Stimulated activated CD8-positive, alpha-beta memory T cell treated with anti-CD3 and anti-CD28 coated beads, Interleukin-2, amount 100 ng/mL, for 1 hour (primary cell): ENCODE measurements around the gene LEO1.

Experiments
- DNase-seq, 2 donors: peaks; one replicate each; pipeline ENCODE4 v3.0.0-alpha.2; 2020; ENCODE audit warnings: low read depth in 2 of 2

Gene LEO1

GRCh38 chr15:51931638-51932037 is 39.9 kb downstream of the LEO1 start:
- no peak for DNase-seq

GRCh38 chr15:51931016-51931415 is 40.6 kb downstream of the LEO1 start:
- no peak for DNase-seq

DNA sequence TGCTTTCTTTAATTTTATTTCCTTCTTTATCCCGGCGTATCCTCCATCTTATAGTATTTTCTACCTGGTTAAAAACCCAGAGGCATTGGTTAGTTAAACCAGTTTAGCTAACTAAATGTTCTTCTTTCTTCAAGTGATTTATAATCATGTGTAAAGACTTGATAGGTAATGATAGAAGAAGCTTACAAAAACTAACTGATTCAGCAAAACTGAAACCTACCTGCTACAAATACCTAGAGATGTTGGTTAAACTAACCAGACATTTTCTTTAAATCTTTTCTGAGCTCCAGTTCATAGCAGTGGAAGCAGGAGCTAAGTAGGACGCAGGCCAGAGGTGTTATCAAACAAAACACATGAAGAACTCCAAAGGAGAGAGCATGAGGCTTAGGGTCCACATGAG is 44.8 kb downstream of the LEO1 start:
- DNase-seq: no peak

- no peak for DNase-seq
These were observed 47.2 kb downstream of the LEO1 start for GRCh38 chr15:51924156-51925068.

GRCh38 chr15:51917493-51917892 is 54.1 kb downstream of the LEO1 start:
- no peak for DNase-seq

DNA sequence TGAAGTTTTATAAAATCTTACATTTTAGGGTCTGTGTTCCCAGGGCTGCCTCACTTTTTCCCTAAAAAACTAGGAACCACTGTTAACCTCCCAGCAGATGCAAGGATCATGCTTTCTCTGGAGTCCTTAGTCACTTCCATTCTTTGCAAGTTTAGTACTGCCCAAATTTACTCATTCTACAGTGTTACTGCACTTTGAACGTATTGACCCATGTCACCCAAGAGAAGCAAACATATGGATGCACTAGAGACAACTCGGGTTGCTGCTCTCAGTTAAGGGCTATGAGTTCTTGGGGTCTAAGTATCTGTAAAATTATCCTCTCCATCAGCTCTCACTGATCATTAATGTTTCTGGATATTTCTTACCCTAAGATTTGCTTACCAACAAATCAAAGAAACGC is 59.0 kb downstream of the LEO1 start:
- DNase-seq: no peak

GRCh38 chr15:51909584-51909983 is 62.0 kb downstream of the LEO1 start:
- no peak for DNase-seq

- no peak for DNase-seq
These were observed 63.3 kb downstream of the LEO1 start for GRCh38 chr15:51908316-51908715.

DNA sequence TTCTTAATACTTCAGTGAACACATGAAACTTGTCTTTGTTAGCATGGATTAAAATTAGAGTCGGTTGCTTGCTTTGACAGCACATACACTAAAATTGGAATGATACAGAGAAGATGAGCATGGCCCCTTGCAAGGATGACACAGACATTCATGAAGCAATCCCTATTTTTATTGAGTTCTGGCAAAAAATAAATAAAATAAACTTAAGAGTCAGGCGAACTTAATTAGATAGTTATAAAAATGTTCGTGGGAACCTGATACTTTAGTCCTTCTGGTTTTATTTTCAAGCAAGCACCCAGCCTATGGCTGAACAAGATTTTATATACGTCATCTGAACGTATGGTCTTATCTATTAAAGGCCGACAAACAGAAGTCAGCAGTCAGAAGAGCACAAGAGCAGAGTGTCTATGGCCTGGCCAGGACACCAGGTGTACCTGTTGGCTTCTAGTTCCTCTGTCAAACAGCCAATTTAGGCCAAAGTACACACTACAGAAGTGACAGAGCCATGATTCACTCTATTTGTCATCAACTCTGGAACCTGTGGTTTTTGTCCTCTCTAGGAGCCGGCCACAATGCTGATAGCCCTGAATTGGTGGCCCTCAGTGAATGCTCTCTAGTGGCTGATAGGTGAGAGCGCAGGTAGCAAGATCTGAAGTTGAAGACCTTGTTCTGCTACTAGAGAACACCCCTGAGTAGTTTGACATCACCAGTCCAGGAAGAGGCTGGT is 64.3 kb downstream of the LEO1 start:
- no peak for DNase-seq

DNA sequence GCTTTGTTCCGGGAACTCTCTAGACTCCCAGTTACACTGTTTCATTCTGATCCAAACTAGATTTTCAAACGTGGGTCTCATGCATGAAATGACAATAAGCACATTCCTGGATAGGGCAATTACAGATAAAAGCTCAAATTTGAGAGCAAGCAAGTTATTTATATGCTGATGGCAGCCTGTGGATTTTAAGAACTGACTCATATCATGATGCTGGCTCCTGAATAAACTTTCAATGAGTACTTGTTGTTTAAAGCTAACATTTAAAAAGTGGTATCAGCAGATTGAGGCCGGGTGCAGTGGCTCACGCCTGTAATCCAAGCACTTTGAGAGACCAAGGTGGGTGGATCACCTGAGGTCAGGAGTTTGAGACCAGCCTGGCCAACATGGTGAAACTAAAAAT is 66.6 kb downstream of the LEO1 start:
- DNase-seq: no peak

GRCh38 chr15:51904421-51904820 is 67.2 kb downstream of the LEO1 start:
- no peak for DNase-seq

DNA sequence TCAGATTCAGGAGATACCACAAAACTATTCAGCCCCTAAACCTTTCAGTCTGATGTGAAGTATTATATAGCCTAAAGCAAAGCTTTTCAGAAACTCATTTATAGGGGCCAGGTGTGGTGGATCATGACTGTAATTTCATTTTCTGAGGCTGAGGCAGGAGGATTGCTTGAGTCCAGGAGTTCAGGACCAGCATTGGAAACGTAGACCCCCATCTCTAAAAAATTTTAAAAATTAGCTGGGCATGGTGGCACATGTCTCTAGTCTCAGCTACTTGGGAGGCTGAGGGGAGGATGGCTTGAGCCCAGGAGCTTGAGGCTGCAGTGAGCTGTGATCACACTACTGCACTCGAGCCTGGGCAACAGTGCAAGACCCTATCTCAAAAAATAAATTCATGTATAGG is 82.1 kb downstream of the LEO1 start:
- no peak for DNase-seq

DNA sequence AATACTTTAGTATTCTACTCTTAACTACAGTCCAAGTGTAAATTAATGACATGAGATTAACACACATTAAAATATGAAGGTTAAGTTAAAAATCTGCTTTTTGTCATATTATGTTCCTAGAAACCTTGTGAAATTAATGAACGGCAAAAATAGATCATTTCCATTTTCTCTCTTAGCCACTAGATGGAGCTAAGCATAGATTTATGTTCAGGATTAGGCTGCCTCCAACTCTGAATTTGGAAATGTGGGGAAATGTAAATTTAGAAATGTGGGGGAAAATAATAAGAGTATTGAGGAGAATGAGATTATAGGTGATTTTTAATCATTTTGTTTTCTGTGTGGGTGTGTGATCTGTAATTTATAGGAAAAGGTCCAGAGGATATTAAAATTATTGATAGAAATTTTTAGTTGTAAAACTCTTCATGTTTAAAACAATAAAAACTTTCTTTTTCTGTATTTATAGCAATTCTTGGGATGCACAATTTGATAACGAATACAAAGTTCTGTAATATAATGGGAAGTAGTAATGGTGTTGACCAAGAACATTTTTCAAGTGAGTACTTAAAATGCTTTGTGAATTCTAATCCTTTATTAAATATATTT is 82.9 kb downstream of the LEO1 start:
- no peak for DNase-seq
